Neural progenitor cell (in vitro differentiated cells): ENCODE data around the gene PRUNE2. TPM values are rescaled to one million over a fixed set of nuclear protein-coding genes. Genes with fewer than 3 reads are reported as not detected.

ENCODE experiments used
- DNase-seq: peaks from one replicate; pipeline ENCODE4 v3.0.0-alpha.2; 2016; ENCODE audit warnings: low spot score
- H2AFZ ChIP-seq: fragments of 200-600 bp; sonication (generic); replicated peaks from 2 replicates; pipeline ENCODE4 v1.6.1; 2016; ENCODE audit warnings: antibody characterized with exemption
- H3F3A ChIP-seq: fragments of 200-600 bp; sonication (generic); 2 replicates; pipeline ENCODE4 v1.6.1; 2016; ENCODE audit warnings: antibody characterized with exemption, low read depth
- H3K27ac ChIP-seq: fragments of 200-600 bp; sonication (generic); 2 replicates; pipeline ENCODE4 v1.5.1; 2016; ENCODE audit warnings: mild to moderate bottlenecking
- H3K27me3 ChIP-seq: fragments of 200-600 bp; sonication (generic); 2 replicates; pipeline ENCODE4 v1.6.1; 2016; ENCODE audit warnings: mild to moderate bottlenecking, moderate library complexity
- H3K36me3 ChIP-seq: fragments of 200-600 bp; sonication (generic); 2 replicates; pipeline ENCODE4 v1.5.1; 2016
- H3K4me1 ChIP-seq: fragments of 200-600 bp; sonication (generic); 2 replicates; pipeline ENCODE4 v1.6.1; 2016; ENCODE audit warnings: mixed run types
- H3K4me2 ChIP-seq: fragments of 200-600 bp; sonication (generic); 2 replicates; pipeline ENCODE4 v1.6.1; 2016
- H3K4me3 ChIP-seq: fragments of 200-600 bp; sonication (generic); 2 replicates; pipeline ENCODE4 v1.5.1; 2016
- H3K79me2 ChIP-seq: fragments of 200-600 bp; sonication (generic); 2 replicates; pipeline ENCODE4 v1.6.1; 2016; ENCODE audit warnings: low read depth
- H3K9ac ChIP-seq: fragments of 200-600 bp; sonication (generic); 2 replicates; pipeline ENCODE4 v1.6.1; 2016
- H3K9me3 ChIP-seq: fragments of 200-600 bp; sonication (generic); 2 replicates; pipeline ENCODE4 v1.5.1; 2016; ENCODE audit warnings: low read depth
- H4K20me1 ChIP-seq: fragments of 200-600 bp; sonication (generic); 2 replicates; pipeline ENCODE4 v1.6.1; 2016; ENCODE audit warnings: low read depth
- H3K27ac Mint-ChIP-seq: 3 replicates; pipeline ENCODE4 v1.8.0; 2021; ENCODE audit warnings: mixed read lengths
- H3K27me3 Mint-ChIP-seq: 2 replicates; pipeline ENCODE4 v1.8.0; 2022; ENCODE audit warnings: low read depth, mild to moderate bottlenecking, inconsistent platforms, moderate library complexity, mixed read lengths; ENCODE audit not compliant: insufficient read depth
- H3K36me3 Mint-ChIP-seq: 3 replicates; pipeline ENCODE4 v1.8.0; 2021; ENCODE audit warnings: mixed read lengths
- H3K4me1 Mint-ChIP-seq: 3 replicates; pipeline ENCODE4 v1.8.0; 2021; ENCODE audit warnings: mixed read lengths
- H3K4me3 Mint-ChIP-seq: 3 replicates; pipeline ENCODE4 v1.8.0; 2021; ENCODE audit warnings: mild to moderate bottlenecking, moderate library complexity, mixed read lengths
- H3K9me3 Mint-ChIP-seq: 3 replicates; pipeline ENCODE4 v1.8.0; 2020; ENCODE audit warnings: mixed read lengths
- CTCF ChIP-seq: fragments of 200-600 bp; sonication (generic); IDR thresholded peaks from 2 replicates; pipeline ENCODE4 v1.5.1; 2017; ENCODE audit warnings: antibody characterized with exemption, mild to moderate bottlenecking
- EZH2 ChIP-seq: fragments of 200-600 bp; sonication (generic); IDR thresholded peaks from 2 replicates; pipeline ENCODE4 v1.6.1; 2017; ENCODE audit warnings: antibody characterized with exemption, mild to moderate bottlenecking, moderate library complexity
- EZH2phosphoT487 ChIP-seq: fragments of 200-600 bp; sonication (generic); IDR thresholded peaks from 2 replicates; pipeline ENCODE4 v1.6.1; 2017; ENCODE audit warnings: antibody characterized with exemption
- total RNA-seq: library from RNA; depleted of rRNA; stranded (reverse); fragments of >200 nt; gene quantifications from 2 replicates; pipeline ENCODE4 v1.2.3, GENCODE V29; 2015; ENCODE audit warnings: low replicate concordance

Gene PRUNE2
- total RNA-seq, 1 donor from 2014 or later: 28.2 TPM

GRCh38 chr9:76817489-76817888, 88.4 kb downstream of the PRUNE2 start:
- no peak for TF ChIP-seq EZH2phosphoT487
- TF ChIP-seq CTCF: no peak
- no peak for TF ChIP-seq EZH2
- H3F3A ChIP-seq: no peaks in the 10 kb centered on the region
- peaks cover 6% of the 10 kb centered on the region for H3K4me1 Mint-ChIP-seq
- no peaks in the 10 kb centered on the region for H3K79me2 ChIP-seq
- H3K27ac ChIP-seq: no peak overlapping the region
- no peaks in the 10 kb centered on the region for H4K20me1 ChIP-seq
- H2AFZ ChIP-seq: no peak overlapping the region
- H3K4me3 ChIP-seq: no peak overlapping the region
- no peaks in the 10 kb centered on the region for H3K9me3 ChIP-seq
- no peak overlapping the region for H3K4me2 ChIP-seq
- no peak for DNase-seq
- no peak overlapping the region for H3K27ac Mint-ChIP-seq
- H3K9me3 Mint-ChIP-seq: no peaks in the 10 kb centered on the region
- no peaks in the 10 kb centered on the region for H3K36me3 Mint-ChIP-seq
- H3K9ac ChIP-seq: no peak overlapping the region
- peaks cover 6% of the 10 kb centered on the region for H3K27me3 Mint-ChIP-seq
- H3K27me3 ChIP-seq: no peaks in the 10 kb centered on the region
- H3K4me1 ChIP-seq: no peaks in the 10 kb centered on the region
- no peak overlapping the region for H3K4me3 Mint-ChIP-seq
- H3K36me3 ChIP-seq: no peaks in the 10 kb centered on the region

GRCh38 chr9:76812591-76812990, 93.3 kb downstream of the PRUNE2 start:
- peaks cover 6% of the 10 kb centered on the region for H3K27me3 Mint-ChIP-seq
- DNase-seq: no peak
- H3K9me3 ChIP-seq: no peaks in the 10 kb centered on the region
- no peak overlapping the region for H3K4me3 ChIP-seq
- H3K27ac Mint-ChIP-seq: no peak overlapping the region
- no peaks in the 10 kb centered on the region for H3K4me1 Mint-ChIP-seq
- no peak overlapping the region for H3K9ac ChIP-seq
- H3K27ac ChIP-seq: no peak overlapping the region
- H3K9me3 Mint-ChIP-seq: no peaks in the 10 kb centered on the region
- TF ChIP-seq CTCF (no peak), EZH2phosphoT487 (no peak), EZH2 (no peak)
- H3K36me3 Mint-ChIP-seq: no peaks in the 10 kb centered on the region
- no peaks in the 10 kb centered on the region for H4K20me1 ChIP-seq
- H2AFZ ChIP-seq: no peak overlapping the region
- no peaks in the 10 kb centered on the region for H3K4me1 ChIP-seq
- H3F3A ChIP-seq: no peaks in the 10 kb centered on the region
- H3K4me2 ChIP-seq: no peak overlapping the region
- H3K4me3 Mint-ChIP-seq: no peak overlapping the region
- H3K27me3 ChIP-seq: no peaks in the 10 kb centered on the region
- no peaks in the 10 kb centered on the region for H3K79me2 ChIP-seq
- H3K36me3 ChIP-seq: no peaks in the 10 kb centered on the region

- H3K27me3 Mint-ChIP-seq: peaks cover 6% of the 10 kb centered on the region
- no peaks in the 10 kb centered on the region for H3K9me3 Mint-ChIP-seq
- no peaks in the 10 kb centered on the region for H3K36me3 Mint-ChIP-seq
- no peak for TF ChIP-seq EZH2phosphoT487
- no peak for TF ChIP-seq EZH2
- TF ChIP-seq CTCF: peak; percentile 94
- H3K36me3 ChIP-seq: no peaks in the 10 kb centered on the region
- H3K9me3 ChIP-seq: no peaks in the 10 kb centered on the region
- no peaks in the 10 kb centered on the region for H4K20me1 ChIP-seq
- H3K4me3 ChIP-seq: no peak overlapping the region
- H3K27ac Mint-ChIP-seq: no peak overlapping the region
- H3K27ac ChIP-seq: no peak overlapping the region
- no peak overlapping the region for H3K9ac ChIP-seq
- H3K79me2 ChIP-seq: no peaks in the 10 kb centered on the region
- H2AFZ ChIP-seq: no peak overlapping the region
- H3K27me3 ChIP-seq: no peaks in the 10 kb centered on the region
- no peaks in the 10 kb centered on the region for H3K4me1 Mint-ChIP-seq
- DNase-seq: peak; percentile 74
- H3F3A ChIP-seq: no peaks in the 10 kb centered on the region
- no peak overlapping the region for H3K4me3 Mint-ChIP-seq
- H3K4me1 ChIP-seq: no peaks in the 10 kb centered on the region
- H3K4me2 ChIP-seq: no peak overlapping the region
Measured at GRCh38 chr9:76810377-76810957, 95.4 kb downstream of the PRUNE2 start.
